GM19397 (cell line): ENCODE results near the gene ELP1.

Experiments
- ATAC-seq: cut with Tn5 transposase; IDR thresholded peaks from one replicate; pipeline ENCODE4 v1.9.1; 2021; ENCODE audit warnings: mild to moderate bottlenecking, moderate library complexity; ENCODE audit not compliant: unreplicated experiment

ELP1 gene

GRCh38 chr9:108823829-108824228 is 110.1 kb downstream of the ELP1 start:
- no peak for ATAC-seq
